AG09309 (cell line): Measurements from ENCODE around the gene DOCK2.

ENCODE experiments used
- DNase-seq: peaks from one replicate; pipeline ENCODE4 v3.0.0-alpha.2; 2010; ENCODE audit warnings: low read depth
- H3K4me3 ChIP-seq: 2 replicates; pipeline ENCODE4 v1.5.1; 2011; ENCODE audit warnings: mild to moderate bottlenecking, low read depth, low read length, moderate library complexity; ENCODE audit not compliant: control insufficient read depth
- TF ChIP-seq, protein P1 (sequence below): IDR thresholded peaks from 2 replicates; pipeline ENCODE4 v1.5.1; 2011; ENCODE audit warnings: mild to moderate bottlenecking, low read depth, low read length, inconsistent platforms; ENCODE audit not compliant: insufficient read depth, control insufficient read depth; ENCODE audit errors: missing control alignments

DOCK2 gene

DNA sequence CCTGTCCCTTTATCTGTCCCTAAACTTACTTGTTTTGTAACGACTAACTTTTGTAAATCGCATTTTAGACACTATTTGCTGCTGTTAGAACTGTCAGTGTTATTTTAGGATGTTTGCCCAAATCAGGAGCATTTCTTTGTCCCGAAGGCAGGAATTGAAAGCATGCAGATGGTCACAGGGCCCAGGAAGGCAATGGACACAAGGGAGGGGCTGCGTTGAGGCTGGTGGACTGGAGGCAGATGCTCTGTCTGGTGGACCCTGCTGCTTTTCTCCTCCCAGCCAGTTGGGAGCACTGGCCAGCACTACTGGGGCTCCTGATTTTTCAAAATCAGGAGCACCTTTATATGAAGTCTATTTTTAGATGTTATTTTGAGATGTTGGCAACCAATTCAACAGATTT lies 31.7 kb downstream of the DOCK2 start:
- TF ChIP-seq, protein P1, sequence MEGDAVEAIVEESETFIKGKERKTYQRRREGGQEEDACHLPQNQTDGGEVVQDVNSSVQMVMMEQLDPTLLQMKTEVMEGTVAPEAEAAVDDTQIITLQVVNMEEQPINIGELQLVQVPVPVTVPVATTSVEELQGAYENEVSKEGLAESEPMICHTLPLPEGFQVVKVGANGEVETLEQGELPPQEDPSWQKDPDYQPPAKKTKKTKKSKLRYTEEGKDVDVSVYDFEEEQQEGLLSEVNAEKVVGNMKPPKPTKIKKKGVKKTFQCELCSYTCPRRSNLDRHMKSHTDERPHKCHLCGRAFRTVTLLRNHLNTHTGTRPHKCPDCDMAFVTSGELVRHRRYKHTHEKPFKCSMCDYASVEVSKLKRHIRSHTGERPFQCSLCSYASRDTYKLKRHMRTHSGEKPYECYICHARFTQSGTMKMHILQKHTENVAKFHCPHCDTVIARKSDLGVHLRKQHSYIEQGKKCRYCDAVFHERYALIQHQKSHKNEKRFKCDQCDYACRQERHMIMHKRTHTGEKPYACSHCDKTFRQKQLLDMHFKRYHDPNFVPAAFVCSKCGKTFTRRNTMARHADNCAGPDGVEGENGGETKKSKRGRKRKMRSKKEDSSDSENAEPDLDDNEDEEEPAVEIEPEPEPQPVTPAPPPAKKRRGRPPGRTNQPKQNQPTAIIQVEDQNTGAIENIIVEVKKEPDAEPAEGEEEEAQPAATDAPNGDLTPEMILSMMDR = peak; percentile 10
- no peak overlapping the region for H3K4me3 ChIP-seq
- DNase-seq = no peak

DNA sequence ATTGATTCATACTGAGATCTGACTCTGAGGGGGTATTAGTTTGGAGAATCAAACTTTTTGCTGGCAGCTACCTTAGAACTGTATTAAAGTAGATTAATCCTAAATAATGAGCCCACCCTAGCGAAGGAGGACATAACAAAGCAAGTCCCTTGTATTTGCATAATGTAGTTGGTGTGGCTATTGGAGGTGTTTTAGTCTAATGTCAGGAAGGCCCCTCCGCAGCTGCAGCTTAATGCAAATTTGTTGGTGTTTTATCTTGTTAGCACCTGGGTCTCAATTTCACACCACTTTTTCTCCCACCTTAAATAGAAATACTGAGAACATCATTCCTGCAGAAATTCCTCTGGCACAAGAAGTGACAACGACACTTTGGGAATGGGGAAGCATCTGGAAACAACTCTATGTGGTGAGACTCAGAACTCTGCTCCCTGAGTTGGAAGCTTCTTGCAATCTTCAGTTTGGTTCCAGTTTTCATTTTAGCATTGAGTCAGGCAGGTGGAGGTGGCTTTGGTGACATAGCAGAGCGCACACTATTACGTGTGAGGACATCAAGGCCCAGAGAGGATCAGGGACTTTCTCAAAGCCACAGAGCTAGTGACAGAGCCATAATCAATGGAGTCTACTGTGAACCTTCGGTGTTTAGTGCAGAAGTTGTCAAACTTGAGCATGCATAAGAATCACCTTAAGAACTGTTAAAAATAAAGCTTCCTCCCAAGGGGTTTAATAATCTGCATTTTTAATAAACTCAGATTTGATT lies 33.9 kb downstream of the DOCK2 start:
- no peak overlapping the region for H3K4me3 ChIP-seq
- no peak for DNase-seq
- TF ChIP-seq, protein P1 = no peak

DNA sequence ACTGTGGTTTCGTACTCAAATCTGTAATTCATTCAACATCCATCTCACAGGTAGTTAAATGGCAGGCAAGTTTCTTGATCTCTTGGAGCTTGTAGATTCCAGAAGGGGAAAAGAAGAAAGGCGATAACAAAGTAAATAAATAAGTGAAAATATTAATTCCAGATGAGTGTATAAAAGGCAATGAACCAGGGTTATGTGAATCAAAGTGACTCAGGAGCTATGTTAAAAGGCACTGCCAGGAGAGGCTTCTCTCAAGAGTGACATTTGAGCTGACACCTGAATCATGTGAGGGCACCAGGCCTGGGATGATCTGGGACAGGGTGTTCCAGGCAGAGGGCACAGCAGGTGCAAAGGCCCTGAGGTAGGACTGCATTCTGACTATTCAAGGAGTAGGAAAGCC lies 45.0 kb downstream of the DOCK2 start:
- no peak overlapping the region for H3K4me3 ChIP-seq
- TF ChIP-seq, protein P1 = no peak
- no peak for DNase-seq

DNA sequence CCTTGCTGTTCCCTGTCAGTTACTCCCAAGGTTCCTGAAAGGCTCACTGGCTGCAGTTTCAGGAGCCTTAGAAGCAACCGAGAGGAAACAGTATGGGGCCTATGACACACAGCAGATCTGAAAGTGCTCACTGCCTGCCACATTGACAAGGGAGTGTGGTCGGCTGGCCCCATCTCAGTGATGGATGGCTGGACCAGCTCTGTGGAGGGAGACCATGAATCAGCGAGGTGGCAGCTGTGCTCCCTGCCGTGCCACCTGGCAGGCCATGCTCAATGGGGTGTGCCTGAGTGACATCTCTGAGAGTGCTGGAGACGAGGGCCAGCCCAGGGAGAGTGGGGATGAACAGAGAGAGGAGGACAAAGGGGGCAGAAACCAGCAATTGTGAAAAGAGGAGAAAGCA lies 49.1 kb downstream of the DOCK2 start:
- TF ChIP-seq, protein P1 = no peak
- no peak for DNase-seq
- H3K4me3 ChIP-seq = no peak overlapping the region

DNA sequence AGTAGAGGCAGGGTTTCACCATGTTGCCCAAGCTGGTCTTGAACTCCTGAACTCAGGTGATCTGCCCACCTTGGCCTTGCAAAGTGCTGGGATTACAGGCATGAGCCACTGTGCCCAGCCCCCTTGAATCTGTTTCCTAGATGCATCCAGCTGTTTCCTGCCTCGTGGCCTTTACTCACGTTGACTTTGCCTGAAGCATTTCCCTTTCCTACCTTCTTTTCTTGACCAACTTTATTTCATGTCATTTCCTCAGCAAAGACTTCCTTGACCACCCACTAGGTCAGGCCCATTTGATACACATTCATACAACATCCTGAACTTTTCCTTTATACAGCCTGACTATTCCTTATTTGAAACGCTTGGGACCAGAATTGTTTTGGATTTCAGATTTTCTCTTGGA lies 51.0 kb downstream of the DOCK2 start:
- no peak overlapping the region for H3K4me3 ChIP-seq
- TF ChIP-seq, protein P1 = no peak
- DNase-seq = no peak

DNA sequence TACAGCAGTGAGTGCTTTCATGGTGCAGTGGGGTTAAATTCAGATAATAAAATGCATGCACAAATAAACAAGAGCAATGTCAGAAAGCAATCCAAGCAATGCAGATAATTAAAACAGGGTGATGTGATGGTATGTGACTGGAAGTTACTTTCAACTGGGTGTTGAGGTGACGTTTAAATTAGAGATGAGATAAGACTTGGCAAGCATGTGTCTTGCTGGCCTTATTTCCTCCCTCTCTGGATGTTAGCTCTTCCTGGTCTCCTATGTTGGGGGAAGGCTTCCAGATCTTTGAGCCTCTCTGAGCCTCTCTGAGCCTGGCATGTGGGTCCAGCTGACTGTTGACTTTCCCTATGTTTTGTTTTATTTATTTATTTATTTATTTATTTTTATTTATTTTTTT lies 54.4 kb downstream of the DOCK2 start:
- no peak overlapping the region for H3K4me3 ChIP-seq
- DNase-seq = no peak
- TF ChIP-seq, protein P1 = no peak
